HG03175 (cell line): Measurements from ENCODE around the gene TNNI2.
"Not testable (repeated sequence)": the region's sequence is repeated elsewhere in the genome, so short reads cannot be mapped to it uniquely, and the experiment has no call there.

Source experiments
- ATAC-seq: cut with Tn5 transposase; IDR thresholded peaks from one replicate; pipeline ENCODE4 v1.9.1; 2021; ENCODE audit warnings: mild to moderate bottlenecking, moderate library complexity; ENCODE audit not compliant: unreplicated experiment

The TNNI2 gene

DNA sequence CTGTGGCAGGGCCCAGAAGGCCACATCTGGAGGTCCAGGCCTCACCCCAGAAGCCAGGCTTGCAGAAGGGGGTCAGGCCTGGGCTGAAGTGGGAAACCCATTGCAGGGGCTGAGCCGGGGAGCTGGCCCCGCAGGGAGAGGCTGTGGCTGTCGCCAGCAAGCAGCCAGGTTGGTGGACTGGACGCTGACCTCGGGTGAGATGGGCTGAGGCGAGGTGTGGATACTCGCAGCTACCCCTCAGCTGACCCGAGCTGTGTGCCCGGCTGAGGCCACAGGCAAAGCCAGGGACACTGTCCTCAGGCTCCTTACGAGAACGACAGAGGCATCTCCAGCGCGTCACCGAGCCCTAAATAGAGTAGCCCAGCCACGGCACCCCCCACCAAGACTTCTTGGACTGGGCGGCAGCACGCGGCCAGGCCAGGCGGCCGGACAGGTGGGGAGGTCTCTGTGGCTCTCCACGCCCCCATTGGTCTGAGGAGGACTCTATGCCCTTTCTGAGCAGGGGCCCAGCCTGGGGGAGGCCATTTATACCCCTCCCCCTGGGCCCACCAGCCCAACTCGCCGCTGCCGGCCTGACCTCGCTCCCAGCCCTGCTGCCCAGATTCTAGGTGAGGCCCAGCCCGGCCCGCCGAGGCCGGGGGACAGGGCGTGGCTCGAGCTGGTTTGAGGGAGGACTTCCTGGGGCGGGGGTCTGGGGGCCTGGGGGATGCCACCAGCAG is at the start of gene TNNI2:
Gene TNNI2 (plus strand): TSS at position 556 of the 719 bp plus-strand sequence. CDS start 716 bp downstream, outside the sequence.
- no peak for ATAC-seq

DNA sequence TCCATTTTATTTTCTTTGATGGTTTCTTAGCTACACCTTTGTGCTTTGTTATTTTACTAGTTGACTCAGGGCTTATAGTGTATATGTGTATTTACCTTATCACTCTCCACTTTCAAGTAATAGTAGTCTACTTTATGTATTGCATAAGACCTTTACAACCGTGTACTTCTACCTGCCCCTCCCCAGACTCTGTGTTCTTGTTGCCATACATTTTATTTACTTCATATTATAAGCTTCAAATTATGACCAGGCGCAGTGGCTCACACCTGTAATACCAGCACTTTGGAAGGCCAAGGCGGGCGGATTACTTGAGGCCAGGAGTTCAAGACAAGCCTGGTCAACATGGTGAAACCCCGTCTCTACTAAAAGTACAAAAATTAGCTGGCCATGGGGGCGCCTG is 46.9 kb upstream of the TNNI2 start:
- no peak for ATAC-seq

DNA sequence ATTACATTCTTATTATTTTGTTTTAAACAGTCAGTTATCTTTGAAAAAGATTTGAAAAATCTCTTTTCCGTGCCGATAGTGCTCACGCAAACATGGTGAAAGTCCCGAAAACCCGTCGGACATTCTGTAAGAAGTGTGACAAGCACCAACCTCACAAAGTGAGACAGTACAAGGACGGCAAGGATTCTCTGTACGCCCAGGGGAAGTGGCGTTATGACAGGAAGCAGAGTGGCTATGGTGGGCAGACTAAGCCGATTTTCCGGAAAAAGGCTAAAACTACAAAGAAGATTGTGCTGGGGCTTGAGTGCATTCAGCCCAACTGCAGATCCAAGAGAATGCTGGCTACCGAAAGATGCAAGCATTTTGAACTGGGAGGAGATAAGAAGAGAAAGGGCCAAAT is 46.3 kb upstream of the TNNI2 start:
- ATAC-seq, result no peak

GRCh38 chr11:1793081-1793480 is 45.7 kb upstream of the TNNI2 start:
- no peak for ATAC-seq

DNA sequence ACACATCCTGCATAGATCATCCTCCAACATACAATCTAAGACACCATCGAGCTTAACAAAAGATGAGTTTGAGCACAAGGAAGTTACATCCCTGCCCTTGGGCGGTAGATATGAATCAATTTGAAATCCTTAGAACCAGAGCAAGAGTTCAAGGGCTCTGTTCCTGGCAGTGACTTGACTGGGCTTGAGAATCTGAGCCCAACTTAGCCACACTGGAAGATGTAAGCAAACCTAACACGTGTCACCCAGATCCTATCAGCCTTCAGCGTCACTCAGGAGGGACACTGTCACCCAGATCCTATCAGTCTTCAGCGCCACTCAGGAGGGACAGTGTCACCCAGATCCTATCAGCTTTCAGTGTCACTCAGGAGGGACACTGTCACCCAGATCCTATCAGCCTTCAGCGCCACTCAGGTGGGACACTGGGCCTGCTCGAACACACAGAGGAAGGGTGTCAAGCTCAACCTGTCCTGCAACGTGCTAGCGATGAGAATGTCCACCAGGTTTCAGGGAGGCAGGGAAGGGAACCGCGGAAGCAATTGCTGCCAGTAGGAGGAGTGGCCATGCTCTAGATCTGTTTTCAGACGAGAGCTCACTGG is 42.3 kb upstream of the TNNI2 start:
- no peak for ATAC-seq

GRCh38 chr11:1797391-1798125 is 41.2 kb upstream of the TNNI2 start:
- ATAC-seq, result no peak

GRCh38 chr11:1803246-1803645 is 35.5 kb upstream of the TNNI2 start:
- ATAC-seq, result no peak

DNA sequence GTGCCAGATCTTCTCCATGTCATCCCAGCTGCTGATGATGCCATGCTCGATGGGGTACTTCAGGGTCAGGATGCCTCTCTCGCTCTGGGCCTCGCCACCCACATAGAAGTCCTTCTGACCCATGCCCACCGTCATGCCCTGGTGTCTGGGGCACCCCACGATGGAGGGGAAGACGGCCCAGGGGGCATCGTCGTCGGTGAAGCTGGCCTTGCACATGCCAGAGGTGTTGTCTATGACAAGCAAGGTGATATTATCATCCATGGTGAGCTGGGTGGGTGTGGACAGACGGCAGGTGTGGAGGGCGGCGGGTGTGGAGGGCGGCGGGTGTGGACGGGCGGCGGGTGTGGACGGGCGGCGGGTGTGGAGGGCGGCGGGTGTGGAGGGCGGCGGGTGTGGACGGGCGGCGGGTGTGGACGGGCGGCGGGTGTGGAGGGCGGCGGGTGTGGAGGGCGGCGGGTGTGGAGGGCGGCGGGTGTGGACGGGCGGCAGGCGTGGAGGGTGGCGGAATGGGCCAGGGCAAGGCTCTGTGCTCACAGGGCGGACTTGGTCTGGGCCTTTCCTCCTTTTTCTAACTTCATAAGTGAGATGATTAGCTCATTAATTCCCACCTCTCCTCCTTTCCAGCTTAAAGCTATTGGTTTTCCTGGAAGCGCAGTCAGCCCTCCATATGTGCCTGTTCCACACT is 34.8 kb upstream of the TNNI2 start:
- ATAC-seq, result not testable (repeated sequence)

DNA sequence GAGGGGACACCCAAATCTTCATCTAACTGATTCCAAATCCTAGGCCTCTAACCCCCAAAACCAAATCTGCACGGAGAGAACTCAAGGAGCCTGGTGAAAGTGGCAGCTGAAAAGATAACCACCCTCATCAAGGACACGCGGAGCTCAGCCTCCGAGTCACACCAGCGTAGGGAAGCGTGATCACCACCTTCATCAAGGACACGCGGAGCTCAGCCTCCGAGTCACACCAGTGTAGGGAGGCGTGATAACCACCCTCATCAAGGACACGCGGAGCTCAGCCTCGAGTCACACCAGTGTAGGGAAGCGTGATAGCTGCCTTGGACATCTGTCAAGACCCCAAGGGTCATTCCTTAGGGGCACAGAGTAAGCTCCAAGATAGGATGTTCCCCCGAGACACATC is 33.3 kb upstream of the TNNI2 start:
- ATAC-seq, result no peak

GRCh38 chr11:1807264-1807995 is 31.4 kb upstream of the TNNI2 start:
- ATAC-seq, result no peak

DNA sequence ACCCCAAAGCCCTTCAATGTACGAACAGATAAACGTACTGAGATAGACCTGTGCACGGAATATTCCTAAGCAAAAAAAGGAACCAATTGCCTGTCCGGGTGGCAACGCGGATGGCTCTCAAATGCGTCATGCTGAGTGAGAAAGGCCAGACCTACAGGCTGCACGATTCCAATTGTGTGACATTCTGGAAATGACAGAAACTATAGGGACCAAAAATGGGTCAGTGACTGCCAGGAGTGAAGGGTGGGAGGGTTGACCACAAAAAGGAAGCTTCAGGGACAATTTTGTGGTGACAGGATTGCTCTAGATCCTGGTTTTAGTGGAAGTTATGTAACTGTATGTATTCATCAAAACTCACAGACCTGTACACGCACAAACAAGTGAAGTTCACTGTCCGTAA is 28.0 kb upstream of the TNNI2 start:
- no peak for ATAC-seq

DNA sequence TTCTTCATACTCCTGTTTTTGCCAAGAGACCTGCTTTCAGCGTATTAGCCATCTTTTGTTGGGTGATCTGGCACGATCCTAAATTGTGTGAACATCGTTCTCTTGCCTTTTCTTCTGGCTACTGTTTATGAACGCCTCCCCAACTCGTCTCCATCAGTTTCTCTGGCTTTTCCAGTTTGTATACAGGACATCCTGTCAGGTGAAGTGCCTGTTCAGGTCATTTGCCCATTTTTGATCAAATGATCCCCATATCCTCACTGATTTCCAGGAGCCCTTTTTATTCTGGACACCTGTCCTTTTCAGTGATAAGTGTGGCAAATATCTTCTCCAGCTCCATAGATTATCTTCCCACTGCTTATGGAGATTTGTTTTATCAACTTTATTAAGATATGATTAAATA is 26.5 kb upstream of the TNNI2 start:
- ATAC-seq, result no peak

DNA sequence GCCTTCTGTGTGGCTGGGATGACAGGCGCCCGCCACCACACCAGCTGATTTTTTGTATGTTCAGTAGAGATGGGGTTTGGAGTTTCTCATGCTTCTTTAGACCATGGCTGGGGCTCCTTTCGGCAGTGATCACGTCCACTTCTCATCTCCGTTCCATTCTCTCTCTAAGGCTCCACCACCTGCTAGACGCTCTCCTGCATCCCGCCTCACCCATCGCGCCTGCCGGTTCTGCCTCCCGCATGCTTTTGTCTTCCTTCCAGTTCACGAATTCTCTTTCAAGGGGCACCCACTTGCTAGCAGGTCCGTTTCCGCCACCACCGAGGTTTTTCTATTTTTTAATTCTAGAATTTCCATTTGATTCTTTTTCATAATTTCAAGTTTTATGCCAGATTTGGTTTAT is 26.0 kb upstream of the TNNI2 start:
- ATAC-seq, result no peak

- ATAC-seq, result not testable (repeated sequence)
Observed at GRCh38 chr11:1813356-1813755, 25.4 kb upstream of the TNNI2 start.

DNA sequence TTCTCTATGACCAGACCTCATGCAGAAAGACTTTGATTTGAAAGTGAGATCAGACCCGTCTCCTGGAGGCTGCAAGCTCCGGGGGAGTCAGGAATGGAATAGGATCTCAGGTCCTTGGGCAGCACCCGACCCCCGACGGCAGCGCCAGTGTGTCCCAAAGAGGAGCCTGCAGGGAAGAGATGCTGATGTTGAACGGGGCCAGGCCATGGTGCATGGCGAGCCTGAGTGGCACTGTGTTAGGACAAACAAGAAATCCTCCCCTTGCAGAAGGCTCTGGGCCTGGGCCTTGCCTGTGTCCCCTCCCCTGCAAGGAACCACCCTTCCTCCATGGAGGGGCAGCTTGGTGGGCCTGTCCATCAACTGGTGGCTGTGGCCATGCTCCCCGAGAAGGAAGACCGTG is 24.1 kb upstream of the TNNI2 start:
- ATAC-seq, result no peak

DNA sequence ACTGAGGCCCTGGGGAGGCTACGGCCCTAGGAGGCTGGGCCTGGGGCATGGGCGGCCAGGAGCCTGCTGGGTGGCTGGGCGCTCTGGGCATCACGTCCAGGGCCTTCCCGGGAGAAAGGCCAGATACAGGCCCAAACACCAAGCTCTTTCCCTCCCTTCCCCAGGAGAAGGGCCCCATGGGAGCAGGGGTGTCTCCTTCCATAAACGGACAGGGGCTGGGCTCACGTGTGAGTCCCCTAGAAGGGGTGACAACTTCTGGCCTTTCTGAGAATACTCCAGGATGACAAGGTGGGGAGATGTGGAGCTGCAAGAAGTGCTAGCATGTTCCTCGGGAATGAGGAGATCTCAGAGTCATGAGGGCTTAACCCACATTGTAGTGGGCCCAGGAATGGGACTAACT is 23.5 kb upstream of the TNNI2 start:
- ATAC-seq, result no peak

DNA sequence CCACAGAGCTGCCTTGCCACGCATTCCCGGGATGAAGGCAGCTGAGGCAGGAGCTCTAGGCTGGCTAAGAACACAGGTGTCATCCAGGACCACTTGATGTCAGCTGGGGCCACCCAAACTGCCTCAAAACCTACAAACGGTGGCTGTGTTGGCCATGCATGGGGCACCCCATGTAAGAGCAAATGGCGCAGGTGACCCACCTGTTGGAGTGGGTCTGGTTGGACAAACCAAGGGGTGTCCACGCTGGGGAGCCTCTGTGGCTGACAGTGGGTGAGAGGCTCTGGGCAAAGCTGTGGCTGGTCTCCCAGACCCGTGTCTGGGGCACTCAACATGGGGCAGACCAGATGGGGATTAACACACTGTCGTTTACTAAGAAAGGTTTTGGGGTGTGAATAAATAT is 23.0 kb upstream of the TNNI2 start:
- no peak for ATAC-seq

DNA sequence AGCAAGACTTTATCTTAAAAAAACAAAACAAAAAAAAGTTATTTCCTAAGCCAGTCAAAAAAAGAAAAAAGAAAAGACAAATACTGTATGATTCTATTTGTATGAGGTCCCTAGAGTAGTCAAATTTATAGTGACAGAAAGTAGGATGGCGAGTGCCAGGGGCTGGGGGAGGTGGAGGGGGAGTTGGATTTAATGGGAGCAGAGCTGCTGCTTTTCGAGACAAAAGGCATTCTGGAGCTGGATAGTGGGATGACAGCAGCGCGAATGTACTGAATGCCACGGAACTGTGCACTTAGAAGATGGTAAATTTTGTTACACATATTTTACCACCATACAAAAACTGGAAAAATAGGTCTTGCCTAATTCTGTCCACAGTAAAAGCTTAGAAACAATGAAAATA is 21.8 kb upstream of the TNNI2 start:
- no peak for ATAC-seq

GRCh38 chr11:1817511-1817910 is 21.3 kb upstream of the TNNI2 start:
- no peak for ATAC-seq

DNA sequence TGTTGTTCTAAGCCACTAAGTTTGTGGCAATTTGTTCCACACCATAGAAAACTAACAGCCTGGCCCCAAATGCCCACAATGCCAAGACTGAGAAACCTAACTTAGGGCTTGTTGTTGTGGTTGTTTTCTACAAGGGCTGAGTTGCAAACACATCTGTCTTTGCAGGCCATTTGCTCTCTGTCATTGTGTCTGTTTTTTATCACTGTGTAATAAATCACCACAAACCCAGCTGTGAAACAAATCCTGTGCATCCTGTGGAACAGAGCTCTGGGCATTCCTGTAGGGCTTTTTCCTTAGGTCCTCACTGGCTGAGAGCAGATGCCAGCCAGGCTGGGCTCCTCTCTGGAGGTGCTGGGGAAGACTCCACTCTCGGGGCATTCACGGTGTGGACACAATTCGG is 19.7 kb upstream of the TNNI2 start:
- ATAC-seq, result no peak
